GM21528 (cell line): ENCODE measurements around the gene CMTR1.
A peak's percentile ranks its signal among the peaks of the same experiment; 100 is the strongest.
"Not testable (repeated sequence)": the region's sequence is repeated elsewhere in the genome, so short reads cannot be mapped to it uniquely, and the experiment has no call there.

Source experiments
- ATAC-seq: cut with Tn5 transposase; IDR thresholded peaks from one replicate; pipeline ENCODE4 v1.9.1; 2021; ENCODE audit warnings: mild to moderate bottlenecking, moderate library complexity; ENCODE audit not compliant: unreplicated experiment, low FRiP score

The CMTR1 gene

GRCh38 chr6:37432916-37433656 is at the start of gene CMTR1:
Gene CMTR1 (plus strand): TSS chr6:37433221. CDS start chr6:37435630, 2,409 bp downstream.
- peak; percentile 75 for ATAC-seq

- ATAC-seq, result no peak
Measured at GRCh38 chr6:37388578-37388977, 44.4 kb upstream of the CMTR1 start.

- no peak for ATAC-seq
Measured at GRCh38 chr6:37389857-37390256, 43.2 kb upstream of the CMTR1 start.

GRCh38 chr6:37391120-37391519 is 41.9 kb upstream of the CMTR1 start:
- no peak for ATAC-seq

- ATAC-seq, result no peak
Measured at GRCh38 chr6:37392821-37393220, 40.2 kb upstream of the CMTR1 start.

GRCh38 chr6:37393381-37393929 is 39.6 kb upstream of the CMTR1 start:
- ATAC-seq, result no peak

GRCh38 chr6:37396571-37397180 is 36.3 kb upstream of the CMTR1 start:
- no peak for ATAC-seq

- ATAC-seq, result no peak
Measured at GRCh38 chr6:37399131-37399530, 33.9 kb upstream of the CMTR1 start.

GRCh38 chr6:37399795-37400490 is 33.1 kb upstream of the CMTR1 start:
- no peak for ATAC-seq

GRCh38 chr6:37401658-37402057 is 31.4 kb upstream of the CMTR1 start:
- ATAC-seq, result not testable (repeated sequence)

- no peak for ATAC-seq
Measured at GRCh38 chr6:37406726-37407341, 26.2 kb upstream of the CMTR1 start.

GRCh38 chr6:37407948-37408347 is 25.1 kb upstream of the CMTR1 start:
- ATAC-seq, result no peak

GRCh38 chr6:37409501-37409900 is 23.5 kb upstream of the CMTR1 start:
- no peak for ATAC-seq

- no peak for ATAC-seq
Measured at GRCh38 chr6:37417393-37417792, 15.6 kb upstream of the CMTR1 start.

- no peak for ATAC-seq
Measured at GRCh38 chr6:37418722-37419121, 14.3 kb upstream of the CMTR1 start.

- no peak for ATAC-seq
Measured at GRCh38 chr6:37426058-37426944, 6.7 kb upstream of the CMTR1 start.

GRCh38 chr6:37426945-37427510 is 6.0 kb upstream of the CMTR1 start:
- no peak for ATAC-seq

GRCh38 chr6:37429352-37429750 is 3.7 kb upstream of the CMTR1 start:
- ATAC-seq, result no peak

GRCh38 chr6:37432590-37432915 is 468 bp upstream of the CMTR1 start:
- peak; percentile 11 for ATAC-seq
